ENCODE results near the gene SAA4.
"Not testable (repeated sequence)": the region's sequence is repeated elsewhere in the genome, so short reads cannot be mapped to it uniquely, and the experiment has no call there.

The SAA4 gene

DNA sequence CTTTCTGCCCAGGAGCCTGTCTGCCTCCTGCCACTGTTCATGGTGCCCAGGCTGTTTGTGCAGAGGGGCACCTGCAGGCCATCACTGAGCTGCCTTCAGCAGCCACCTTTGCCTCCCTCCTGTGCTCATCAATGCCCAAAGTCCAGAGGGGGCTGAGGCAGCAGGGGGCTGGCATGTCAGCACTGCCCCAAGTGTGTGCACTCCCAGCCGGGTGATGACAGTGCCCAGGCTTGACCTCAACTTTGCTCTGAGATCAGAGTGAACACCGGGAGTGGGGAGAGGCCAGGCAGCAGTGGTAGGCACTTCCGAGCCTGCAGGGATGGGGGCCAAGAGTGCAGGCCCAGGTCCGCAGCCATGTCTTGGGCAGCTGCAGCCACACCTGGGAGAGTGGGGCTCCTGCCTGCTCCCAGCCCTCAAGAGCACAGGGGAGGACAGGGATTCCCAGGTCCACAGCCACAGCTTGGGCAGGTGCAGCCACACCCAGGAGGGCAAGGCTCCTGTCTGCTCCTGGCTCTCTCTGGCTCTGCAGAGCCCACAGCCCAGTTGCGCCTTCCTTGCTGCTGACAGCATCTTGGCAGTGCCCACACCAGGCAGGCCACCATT, 15.2 kb downstream of the SAA4 start:
- Histone ChIP-seq H3K27ac (ENCODE audit: low read length) (no peak overlapping the region), H3K9me3 (ENCODE audit: control insufficient read depth in 1 of 2, low read length in 2 of 2) (no peaks in the 10 kb centered on the region), H3K36me3 (ENCODE audit: control insufficient read depth in 1 of 2, insufficient read depth in 2 of 2, low read length in 2 of 2) (no peaks in the 10 kb centered on the region), H3K4me1 (ENCODE audit: control insufficient read depth in 1 of 2, insufficient read depth in 2 of 2, low read length in 2 of 2) (no peaks in the 10 kb centered on the region), H3K4me3 (ENCODE audit: low read depth in 1 of 2, low read length in 2 of 2) (no peak overlapping the region), H3K27me3 (ENCODE audit: low read depth, low read length) (no peaks in the 10 kb centered on the region)

DNA sequence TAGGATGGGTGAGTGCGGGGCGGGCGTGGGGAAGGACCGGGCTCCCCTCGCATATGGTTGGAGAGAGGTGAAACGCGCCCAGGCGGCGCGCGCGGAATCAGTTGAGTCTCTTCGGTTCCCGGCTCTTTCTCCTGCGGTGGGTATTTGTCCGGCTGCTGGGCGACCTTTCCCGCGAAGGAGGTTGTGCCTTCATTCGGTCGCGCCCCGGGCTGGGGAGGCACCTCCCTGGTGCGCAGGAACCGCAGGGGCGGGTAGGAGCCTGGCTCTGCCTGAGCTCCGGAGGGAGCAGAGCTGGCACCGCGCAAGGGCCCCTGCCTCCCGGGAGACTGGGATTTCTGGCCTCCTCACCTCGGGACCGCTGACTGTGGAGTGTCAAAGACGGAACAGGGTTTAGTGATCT, 27.5 kb downstream of the SAA4 start:
- Histone ChIP-seq H3K36me3 (ENCODE audit: control insufficient read depth in 1 of 2, insufficient read depth in 2 of 2, low read length in 2 of 2) (no peaks in the 10 kb centered on the region), H3K27me3 (ENCODE audit: low read depth, low read length) (no peaks in the 10 kb centered on the region), H3K4me3 (ENCODE audit: low read depth in 1 of 2, low read length in 2 of 2) (no peak overlapping the region), H3K9me3 (ENCODE audit: control insufficient read depth in 1 of 2, low read length in 2 of 2) (no peaks in the 10 kb centered on the region), H3K4me1 (ENCODE audit: control insufficient read depth in 1 of 2, insufficient read depth in 2 of 2, low read length in 2 of 2) (no peaks in the 10 kb centered on the region), H3K27ac (ENCODE audit: low read length) (no peak overlapping the region)

DNA sequence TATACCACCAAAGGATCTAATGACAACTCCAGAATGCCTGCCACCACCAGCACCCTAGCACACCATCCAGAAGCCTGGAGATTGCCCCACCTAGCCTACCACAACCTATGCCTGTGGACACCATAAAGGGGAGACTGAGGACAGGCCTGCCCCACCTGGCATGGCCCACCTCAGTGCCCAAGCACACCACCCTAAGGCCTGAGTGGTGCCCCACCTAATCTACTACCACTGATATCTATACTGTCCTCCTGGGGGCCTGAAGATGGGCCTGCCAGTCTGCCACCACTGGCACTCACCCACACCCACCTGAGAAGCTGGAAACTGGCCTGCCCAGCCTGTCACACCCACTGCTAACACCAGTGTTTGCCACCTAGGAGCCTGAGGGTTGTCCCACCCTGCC, 31.8 kb downstream of the SAA4 start:
- Histone ChIP-seq H3K36me3 (ENCODE audit: control insufficient read depth in 1 of 2, insufficient read depth in 2 of 2, low read length in 2 of 2) (no peaks in the 10 kb centered on the region), H3K27ac (ENCODE audit: low read length) (no peak overlapping the region), H3K4me1 (ENCODE audit: control insufficient read depth in 1 of 2, insufficient read depth in 2 of 2, low read length in 2 of 2) (no peaks in the 10 kb centered on the region), H3K9me3 (ENCODE audit: control insufficient read depth in 1 of 2, low read length in 2 of 2) (no peaks in the 10 kb centered on the region), H3K4me3 (ENCODE audit: low read depth in 1 of 2, low read length in 2 of 2) (no peak overlapping the region), H3K27me3 (ENCODE audit: low read depth, low read length) (no peaks in the 10 kb centered on the region)

DNA sequence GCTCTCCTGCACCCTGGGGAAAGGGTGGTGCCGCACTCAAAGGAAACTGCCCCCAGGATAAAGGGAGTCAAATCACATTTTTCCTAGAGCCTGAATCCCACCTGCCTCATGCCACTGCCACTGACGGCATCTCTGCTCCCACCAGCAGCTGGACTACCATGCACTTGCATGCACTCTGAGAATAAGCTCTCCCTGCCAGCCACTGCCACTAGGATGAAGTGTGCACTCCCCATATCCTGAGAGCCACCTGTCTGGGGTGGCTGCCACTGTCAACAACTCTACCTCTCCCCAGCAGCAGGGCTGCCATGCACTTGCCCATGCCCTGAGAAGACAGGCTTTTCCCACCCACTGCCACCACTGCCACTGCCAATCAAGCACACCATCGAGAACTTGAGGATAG, 32.4 kb downstream of the SAA4 start:
- H3K4me1 ChIP-seq (ENCODE audit: control insufficient read depth in 1 of 2, insufficient read depth in 2 of 2, low read length in 2 of 2) = no peaks in the 10 kb centered on the region
- H3K4me3 ChIP-seq (ENCODE audit: low read depth in 1 of 2, low read length in 2 of 2) = no peak overlapping the region
- H3K9me3 ChIP-seq (ENCODE audit: control insufficient read depth in 1 of 2, low read length in 2 of 2) = no peaks in the 10 kb centered on the region
- H3K36me3 ChIP-seq (ENCODE audit: control insufficient read depth in 1 of 2, insufficient read depth in 2 of 2, low read length in 2 of 2) = no peaks in the 10 kb centered on the region
- H3K27me3 ChIP-seq (ENCODE audit: low read depth, low read length) = no peaks in the 10 kb centered on the region
- H3K27ac ChIP-seq (ENCODE audit: low read length) = no peak overlapping the region

DNA sequence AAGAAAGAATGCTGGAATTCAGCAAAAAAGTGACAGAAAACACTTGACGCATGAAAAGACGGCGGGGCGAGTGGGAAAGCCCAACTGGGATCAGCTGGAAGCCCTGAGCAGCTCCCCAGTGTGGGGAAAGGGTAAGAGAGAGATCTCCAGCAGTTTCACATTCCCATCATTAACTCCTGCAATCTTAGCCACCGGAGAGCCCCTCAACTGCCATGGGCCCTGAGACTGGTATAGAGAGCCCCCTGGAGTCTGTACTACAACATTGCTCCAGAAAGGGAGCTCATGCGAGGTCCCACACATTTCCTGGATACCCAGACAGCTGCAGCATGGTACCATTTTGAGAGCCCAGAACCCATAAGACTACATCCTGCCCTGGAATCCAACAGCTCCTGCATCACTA, 32.9 kb downstream of the SAA4 start:
- H3K27ac ChIP-seq (ENCODE audit: low read length) = no peak overlapping the region
- H3K4me3 ChIP-seq (ENCODE audit: low read depth in 1 of 2, low read length in 2 of 2) = no peak overlapping the region
- no peaks in the 10 kb centered on the region for H3K4me1 ChIP-seq (ENCODE audit: control insufficient read depth in 1 of 2, insufficient read depth in 2 of 2, low read length in 2 of 2)
- H3K9me3 ChIP-seq (ENCODE audit: control insufficient read depth in 1 of 2, low read length in 2 of 2) = no peaks in the 10 kb centered on the region
- no peaks in the 10 kb centered on the region for H3K27me3 ChIP-seq (ENCODE audit: low read depth, low read length)
- no peaks in the 10 kb centered on the region for H3K36me3 ChIP-seq (ENCODE audit: control insufficient read depth in 1 of 2, insufficient read depth in 2 of 2, low read length in 2 of 2)

DNA sequence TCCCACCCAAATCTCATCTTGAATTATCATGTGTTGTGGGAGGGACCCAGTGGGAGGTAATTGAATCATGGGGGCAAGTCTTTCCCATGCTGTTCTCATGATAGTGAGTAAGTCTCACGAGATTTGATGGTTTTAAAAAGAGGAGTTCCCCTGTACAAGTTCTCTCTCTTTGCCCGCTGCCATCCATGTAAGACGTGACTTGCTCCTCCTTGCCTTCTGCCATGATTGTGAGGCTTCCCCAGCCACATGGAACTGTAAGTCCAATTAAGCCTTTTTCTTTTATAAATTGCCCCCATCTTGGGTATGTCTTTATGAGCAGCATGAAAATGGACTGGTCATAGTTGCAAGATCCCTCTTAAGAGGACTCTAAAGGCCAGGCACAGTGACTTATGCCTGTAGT, 38.9 kb downstream of the SAA4 start:
- H3K27ac ChIP-seq (ENCODE audit: low read length); H3K4me3 ChIP-seq (ENCODE audit: low read depth in 1 of 2, low read length in 2 of 2); H3K36me3 ChIP-seq (ENCODE audit: control insufficient read depth in 1 of 2, insufficient read depth in 2 of 2, low read length in 2 of 2); H3K27me3 ChIP-seq (ENCODE audit: low read depth, low read length); H3K4me1 ChIP-seq (ENCODE audit: control insufficient read depth in 1 of 2, insufficient read depth in 2 of 2, low read length in 2 of 2); H3K9me3 ChIP-seq (ENCODE audit: control insufficient read depth in 1 of 2, low read length in 2 of 2): not testable (repeated sequence)

DNA sequence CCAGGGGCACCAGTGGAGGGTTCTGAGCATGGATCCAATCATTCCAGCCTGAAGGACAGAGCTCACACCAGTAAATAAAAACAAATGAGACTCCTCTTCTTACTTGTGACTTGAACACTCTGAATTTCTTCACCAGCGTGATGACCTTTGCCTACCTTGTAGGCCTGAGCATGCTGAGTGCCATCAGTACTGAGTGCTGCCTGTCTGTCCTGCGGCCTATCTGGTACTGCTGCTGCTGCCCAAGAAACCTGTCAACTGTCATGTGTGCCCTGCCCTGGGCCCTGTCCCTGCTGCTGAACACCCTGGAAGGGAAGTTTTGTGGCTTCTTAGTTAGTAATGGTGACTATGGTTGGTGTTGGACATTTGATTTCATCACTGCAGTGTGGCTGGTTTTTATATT, 40.1 kb downstream of the SAA4 start:
- H3K36me3 ChIP-seq (ENCODE audit: control insufficient read depth in 1 of 2, insufficient read depth in 2 of 2, low read length in 2 of 2) = no peaks in the 10 kb centered on the region
- H3K27ac ChIP-seq (ENCODE audit: low read length) = no peak overlapping the region
- no peaks in the 10 kb centered on the region for H3K9me3 ChIP-seq (ENCODE audit: control insufficient read depth in 1 of 2, low read length in 2 of 2)
- no peaks in the 10 kb centered on the region for H3K27me3 ChIP-seq (ENCODE audit: low read depth, low read length)
- H3K4me1 ChIP-seq (ENCODE audit: control insufficient read depth in 1 of 2, insufficient read depth in 2 of 2, low read length in 2 of 2) = no peaks in the 10 kb centered on the region
- no peak overlapping the region for H3K4me3 ChIP-seq (ENCODE audit: low read depth in 1 of 2, low read length in 2 of 2)

DNA sequence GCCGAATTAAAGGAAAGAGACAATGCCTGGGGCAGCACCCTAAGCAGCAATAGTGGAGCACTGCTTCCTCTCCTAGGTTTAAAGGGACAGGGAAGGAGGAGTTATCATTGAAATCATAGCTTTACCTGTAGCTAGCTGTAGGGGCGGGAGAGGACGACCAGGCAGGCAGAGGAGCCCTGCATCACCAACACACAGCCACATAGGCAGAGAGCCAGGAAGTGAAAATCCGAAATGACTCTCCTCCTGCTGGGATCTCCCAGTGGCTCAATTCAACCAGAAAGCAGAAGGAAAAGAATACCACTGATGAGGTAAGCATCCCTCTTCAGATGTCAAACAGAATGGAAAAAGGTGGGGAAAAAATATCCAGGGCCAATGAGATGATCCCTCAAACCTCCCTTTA, 43.6 kb downstream of the SAA4 start:
- no peaks in the 10 kb centered on the region for H3K4me1 ChIP-seq (ENCODE audit: control insufficient read depth in 1 of 2, insufficient read depth in 2 of 2, low read length in 2 of 2)
- no peaks in the 10 kb centered on the region for H3K9me3 ChIP-seq (ENCODE audit: control insufficient read depth in 1 of 2, low read length in 2 of 2)
- H3K27me3 ChIP-seq (ENCODE audit: low read depth, low read length) = no peaks in the 10 kb centered on the region
- H3K4me3 ChIP-seq (ENCODE audit: low read depth in 1 of 2, low read length in 2 of 2) = no peak overlapping the region
- no peak overlapping the region for H3K27ac ChIP-seq (ENCODE audit: low read length)
- no peaks in the 10 kb centered on the region for H3K36me3 ChIP-seq (ENCODE audit: control insufficient read depth in 1 of 2, insufficient read depth in 2 of 2, low read length in 2 of 2)

DNA sequence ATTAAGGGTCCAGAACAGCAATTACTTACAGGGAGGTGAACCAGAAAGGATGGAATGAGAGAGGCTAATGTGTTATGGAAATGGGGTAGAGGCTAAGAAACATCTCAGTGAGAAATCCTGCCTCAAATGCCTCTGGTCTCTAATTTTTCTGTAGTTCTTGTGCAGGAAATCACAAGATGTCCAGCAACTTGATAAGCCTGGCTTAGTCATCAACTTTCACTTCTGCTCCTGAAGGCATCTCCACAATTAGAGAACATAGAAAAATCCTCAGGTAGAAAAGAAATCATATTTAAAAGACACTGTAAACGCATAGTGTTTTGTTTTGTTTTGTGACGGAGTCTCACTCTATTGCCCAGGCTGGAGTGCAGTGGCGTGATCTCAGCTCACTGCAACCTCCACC, 45.2 kb downstream of the SAA4 start:
- no peaks in the 10 kb centered on the region for H3K9me3 ChIP-seq (ENCODE audit: control insufficient read depth in 1 of 2, low read length in 2 of 2)

DNA sequence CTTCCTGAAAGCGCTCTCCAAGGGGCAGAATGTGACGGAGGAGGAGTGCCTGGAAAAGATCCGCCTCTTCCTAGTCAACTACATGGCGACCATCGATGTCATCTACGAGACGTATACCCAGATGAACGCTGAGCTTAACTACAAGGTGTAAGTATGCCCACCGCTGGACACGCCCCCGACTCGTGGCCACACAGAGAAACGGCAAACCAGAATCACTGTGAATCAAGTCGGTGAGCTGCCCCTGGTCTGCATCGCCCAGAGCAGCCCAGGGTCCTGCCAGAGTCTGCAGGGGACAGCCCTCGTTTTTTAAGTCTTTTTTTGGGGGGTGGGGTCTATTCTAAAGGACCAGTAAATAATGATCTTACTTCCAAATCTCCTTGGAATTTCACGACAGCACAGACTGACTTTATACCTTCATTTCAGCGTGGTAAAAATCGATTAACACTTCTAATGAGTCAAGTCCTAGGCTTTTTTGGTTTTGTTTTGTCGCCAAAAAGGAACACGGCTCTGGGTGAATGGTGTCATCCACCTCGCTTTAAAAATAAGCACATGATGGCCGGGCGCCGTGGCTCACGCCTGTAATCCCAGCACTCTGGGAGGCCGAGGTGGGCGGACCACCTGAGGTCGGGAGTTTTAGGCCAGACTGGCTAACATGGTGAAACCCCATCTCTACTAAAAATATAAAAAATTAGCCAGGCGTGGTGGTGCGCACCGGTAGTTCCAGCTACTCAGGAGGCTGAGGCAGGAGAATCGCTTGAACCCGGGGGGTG, 46.9 kb downstream of the SAA4 start:
- not testable (repeated sequence) for H3K27me3 ChIP-seq (ENCODE audit: low read depth, low read length); H3K4me3 ChIP-seq (ENCODE audit: low read depth in 1 of 2, low read length in 2 of 2); H3K36me3 ChIP-seq (ENCODE audit: control insufficient read depth in 1 of 2, insufficient read depth in 2 of 2, low read length in 2 of 2); H3K4me1 ChIP-seq (ENCODE audit: control insufficient read depth in 1 of 2, insufficient read depth in 2 of 2, low read length in 2 of 2); H3K27ac ChIP-seq (ENCODE audit: low read length); H3K9me3 ChIP-seq (ENCODE audit: control insufficient read depth in 1 of 2, low read length in 2 of 2)

More for the DNA sequence above, 45.2 kb downstream of the SAA4 start:
- Histone ChIP-seq H3K4me1 (ENCODE audit: control insufficient read depth in 1 of 2, insufficient read depth in 2 of 2, low read length in 2 of 2) (no peaks in the 10 kb centered on the region), H3K36me3 (ENCODE audit: control insufficient read depth in 1 of 2, insufficient read depth in 2 of 2, low read length in 2 of 2) (no peaks in the 10 kb centered on the region), H3K4me3 (ENCODE audit: low read depth in 1 of 2, low read length in 2 of 2) (no peak overlapping the region), H3K27ac (ENCODE audit: low read length) (no peak overlapping the region), H3K27me3 (ENCODE audit: low read depth, low read length) (no peaks in the 10 kb centered on the region)

DNA sequence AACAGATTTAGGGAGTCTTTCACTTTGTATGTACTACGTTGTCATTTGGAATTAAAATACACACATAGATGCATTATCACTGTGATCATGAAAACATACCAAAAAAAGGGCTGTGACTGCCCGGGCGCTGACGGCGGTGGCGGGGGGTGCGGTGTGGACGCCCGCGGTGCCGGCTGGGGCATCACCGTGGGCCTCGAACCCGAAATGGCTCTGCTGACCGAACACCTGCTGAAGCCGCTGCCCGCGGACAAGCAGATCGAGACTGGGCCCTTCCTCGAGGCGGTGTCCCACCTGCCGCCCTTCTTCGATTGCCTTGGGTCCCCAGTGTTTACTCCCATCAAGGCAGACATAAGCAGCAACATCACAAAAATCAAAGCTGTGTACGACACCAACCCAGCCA, 47.8 kb downstream of the SAA4 start:
- no peaks in the 10 kb centered on the region for H3K4me1 ChIP-seq (ENCODE audit: control insufficient read depth in 1 of 2, insufficient read depth in 2 of 2, low read length in 2 of 2)
- no peak overlapping the region for H3K27ac ChIP-seq (ENCODE audit: low read length)
- no peaks in the 10 kb centered on the region for H3K36me3 ChIP-seq (ENCODE audit: control insufficient read depth in 1 of 2, insufficient read depth in 2 of 2, low read length in 2 of 2)
- H3K9me3 ChIP-seq (ENCODE audit: control insufficient read depth in 1 of 2, low read length in 2 of 2) = no peaks in the 10 kb centered on the region
- H3K27me3 ChIP-seq (ENCODE audit: low read depth, low read length) = no peaks in the 10 kb centered on the region
- no peak overlapping the region for H3K4me3 ChIP-seq (ENCODE audit: low read depth in 1 of 2, low read length in 2 of 2)

Data from muscle layer of duodenum (tissue), 2 donors.